Fibroblast of skin of right quadriceps (primary cell): Measurements from ENCODE around the gene GSDME.
"Not testable (repeated sequence)": the region's sequence is repeated elsewhere in the genome, so short reads cannot be mapped to it uniquely, and the experiment has no call there.

ENCODE experiments used
- DNase-seq: peaks from one replicate; pipeline ENCODE4 v3.0.0-alpha.2; 2013

The GSDME gene

DNA sequence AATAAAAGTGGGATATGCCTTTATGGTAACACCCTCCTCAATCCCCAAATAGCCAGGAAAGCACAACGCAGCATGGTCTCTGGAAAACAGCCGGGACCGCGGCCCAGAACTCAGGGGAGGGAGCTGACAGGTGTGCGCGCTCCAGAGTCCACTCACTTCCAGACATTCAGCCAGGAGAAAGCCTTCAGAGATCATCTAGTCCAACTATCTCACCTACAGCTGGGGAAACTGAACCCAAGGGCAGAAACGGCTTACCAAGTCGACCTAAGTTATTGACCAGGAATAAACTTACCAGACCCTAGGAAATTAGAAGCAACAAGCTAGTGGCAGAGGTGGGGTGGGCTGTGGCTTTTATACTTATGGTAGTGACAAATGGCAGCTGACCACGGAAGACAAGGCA is 16.4 kb downstream of the GSDME start:
- DNase-seq, result no peak

- peak; percentile 34 for DNase-seq
Observed at GRCh38 chr7:24739306-24739705, 18.0 kb downstream of the GSDME start.

GRCh38 chr7:24738577-24738976 is 18.7 kb downstream of the GSDME start:
- no peak for DNase-seq

GRCh38 chr7:24737281-24737680 is 20.0 kb downstream of the GSDME start:
- DNase-seq, result no peak

DNA sequence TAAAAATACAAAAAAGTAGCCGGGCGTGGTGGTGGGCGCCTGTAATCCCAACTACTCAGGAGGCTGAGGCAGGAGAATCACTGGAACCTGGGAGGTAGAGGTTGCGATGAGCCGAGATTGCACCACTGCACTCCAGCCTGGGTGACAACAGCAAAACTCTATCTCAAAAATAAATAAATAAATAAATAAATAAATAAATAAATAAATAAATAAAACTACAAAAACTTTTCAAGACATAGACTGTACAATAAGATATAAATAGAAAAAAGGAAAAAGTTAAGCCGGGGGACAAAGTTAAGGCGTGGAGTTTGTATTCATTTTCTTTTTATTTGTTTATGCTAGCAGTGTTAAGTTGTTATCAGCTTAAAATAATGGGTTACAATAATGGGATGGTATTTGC is 21.7 kb downstream of the GSDME start:
- not testable (repeated sequence) for DNase-seq

DNA sequence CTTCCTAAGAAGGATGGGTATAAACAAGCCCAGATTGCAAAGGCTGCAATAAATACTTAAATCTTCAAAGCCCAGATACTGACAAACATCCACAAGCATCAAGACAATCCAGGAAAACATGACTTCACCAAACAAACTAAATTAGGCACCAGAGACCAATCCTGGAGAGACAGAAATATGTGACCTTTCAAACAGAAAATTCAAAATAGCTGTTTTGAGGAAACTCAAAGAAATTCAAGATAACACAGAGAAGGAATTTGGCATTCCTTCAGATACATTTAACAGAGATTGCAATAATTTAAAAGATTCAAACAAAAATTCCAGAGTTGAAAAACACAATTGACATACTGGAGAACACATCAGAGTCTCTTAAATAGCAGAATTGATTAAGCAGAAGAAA is 23.0 kb downstream of the GSDME start:
- peak; percentile 40 for DNase-seq

- DNase-seq, result no peak
Observed at GRCh38 chr7:24733414-24734060, 23.7 kb downstream of the GSDME start.

- DNase-seq, result peak; percentile 79
Observed at GRCh38 chr7:24732646-24733413, 24.4 kb downstream of the GSDME start.

DNA sequence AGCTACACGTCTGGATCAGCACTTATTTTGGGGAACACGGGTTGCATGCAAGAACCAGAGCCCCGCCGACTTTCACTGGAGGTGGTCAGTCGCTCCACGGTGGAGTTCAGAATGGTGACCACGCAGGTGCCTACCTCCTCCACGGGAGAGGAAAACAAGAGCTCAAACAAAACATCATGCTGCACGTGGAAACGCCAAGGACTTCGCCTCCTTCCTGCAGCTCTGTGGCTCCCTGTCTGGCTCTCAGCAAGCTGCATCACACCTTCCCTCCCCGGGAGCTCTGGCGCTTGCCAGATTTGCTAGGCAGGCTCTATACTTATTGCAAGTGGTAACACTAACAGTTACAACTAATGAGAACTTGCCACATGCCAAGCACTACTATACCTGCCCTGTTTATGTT is 26.0 kb downstream of the GSDME start:
- no peak for DNase-seq

GRCh38 chr7:24730018-24730369 is 27.3 kb downstream of the GSDME start:
- DNase-seq, result no peak

- no peak for DNase-seq
Observed at GRCh38 chr7:24729365-24730017, 27.8 kb downstream of the GSDME start.

GRCh38 chr7:24728503-24729364 is 28.5 kb downstream of the GSDME start:
- no peak for DNase-seq

GRCh38 chr7:24728121-24728500 is 29.2 kb downstream of the GSDME start:
- no peak for DNase-seq

- no peak for DNase-seq
Observed at GRCh38 chr7:24727154-24728120, 29.8 kb downstream of the GSDME start.

- no peak for DNase-seq
Observed at GRCh38 chr7:24725554-24726241, 31.6 kb downstream of the GSDME start.

DNA sequence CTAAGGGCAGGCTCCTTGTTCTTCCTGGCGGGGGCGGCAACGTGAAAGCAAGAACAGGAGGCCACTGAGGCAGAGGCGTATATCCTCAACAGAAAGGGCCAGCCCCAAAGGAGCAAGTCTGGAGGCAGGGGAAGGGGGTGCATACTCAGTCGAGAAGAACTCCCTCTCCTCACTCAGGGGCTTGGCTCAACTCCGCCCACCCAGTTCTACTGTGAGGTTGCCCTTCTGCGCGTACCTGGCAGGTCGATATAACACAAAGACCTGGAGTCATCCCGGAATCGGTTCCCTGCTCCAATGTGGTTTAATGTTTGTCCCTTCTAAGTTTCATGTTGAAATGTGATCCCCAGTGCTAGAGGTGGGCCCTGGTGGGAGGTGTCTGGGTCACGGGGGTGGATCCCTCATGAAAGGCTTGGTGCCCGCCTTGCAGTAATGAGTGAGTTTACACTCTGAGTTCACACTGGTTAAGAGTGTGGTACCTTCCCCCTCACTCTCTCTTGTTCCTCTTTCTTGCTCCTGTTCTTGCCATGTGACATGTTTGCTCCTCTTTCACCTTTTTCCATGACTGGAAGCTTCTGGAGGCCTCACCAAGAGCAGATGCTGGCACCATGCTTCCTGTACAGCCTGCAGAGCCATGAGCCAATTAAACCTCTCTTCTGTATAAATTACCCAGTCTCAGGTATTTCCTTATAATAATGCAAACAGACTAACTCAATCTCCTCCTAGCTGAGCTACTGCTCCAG is 32.6 kb downstream of the GSDME start:
- DNase-seq, result no peak

GRCh38 chr7:24723178-24723530 is 34.1 kb downstream of the GSDME start:
- no peak for DNase-seq

- peak; percentile 56 for DNase-seq
Observed at GRCh38 chr7:24722386-24723177, 34.7 kb downstream of the GSDME start.

DNA sequence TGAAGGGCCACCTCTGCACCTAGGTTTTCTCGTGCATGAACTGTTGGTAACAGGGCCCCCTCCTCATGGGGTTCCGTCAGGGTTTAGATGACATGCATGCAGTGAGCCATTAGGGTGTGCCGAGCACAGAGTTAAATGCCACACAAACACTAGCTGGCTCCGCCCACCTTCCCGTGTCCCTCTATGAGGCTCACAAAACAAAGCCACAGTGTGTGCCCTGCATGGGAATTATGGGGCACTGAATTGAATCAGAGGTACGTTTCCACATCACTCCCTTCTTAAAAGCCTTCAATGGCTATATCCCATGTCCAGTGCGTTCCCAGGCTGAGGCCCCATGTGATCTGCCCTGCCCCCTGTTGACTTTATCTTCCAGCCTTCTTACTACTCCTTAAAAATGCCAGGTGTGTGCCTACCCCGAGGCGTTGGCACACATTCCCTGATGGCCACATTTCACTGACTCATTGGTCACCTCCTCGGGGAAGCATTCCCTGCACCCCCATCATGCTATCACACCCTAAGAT is 35.7 kb downstream of the GSDME start:
- DNase-seq, result no peak

DNA sequence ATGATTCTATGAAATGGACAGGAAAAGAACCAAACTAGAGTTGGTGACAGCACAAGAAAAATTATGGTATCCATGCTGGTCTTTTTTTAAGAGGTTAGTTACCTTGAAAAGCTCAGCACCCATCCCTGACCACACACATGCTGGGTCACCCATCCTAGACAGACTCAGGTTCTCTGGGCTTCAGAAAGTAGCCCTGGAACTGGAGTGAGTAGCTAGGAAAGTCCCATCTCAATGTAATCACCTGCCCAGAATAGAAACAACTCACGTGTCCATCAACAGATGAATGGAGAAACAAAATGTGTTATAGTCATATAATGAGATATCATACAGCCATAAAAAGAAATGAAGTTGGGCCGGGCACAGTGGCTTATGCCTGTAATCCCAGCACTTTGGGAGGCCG is 37.0 kb downstream of the GSDME start:
- DNase-seq, result no peak
